ENCODE results near the gene WWOX.

Gene WWOX

GRCh38 chr16:78953526-78953925 lies 854.1 kb downstream of the WWOX start:
- TF ChIP-seq POLR2A (IDR thresholded peaks at IDR 0.05; ENCODE audit: low read length) (no peak), GATA1 (IDR thresholded peaks at IDR 0.05; ENCODE audit: low read depth, low read length) (no peak)
- DNase-seq = no peak

DNA sequence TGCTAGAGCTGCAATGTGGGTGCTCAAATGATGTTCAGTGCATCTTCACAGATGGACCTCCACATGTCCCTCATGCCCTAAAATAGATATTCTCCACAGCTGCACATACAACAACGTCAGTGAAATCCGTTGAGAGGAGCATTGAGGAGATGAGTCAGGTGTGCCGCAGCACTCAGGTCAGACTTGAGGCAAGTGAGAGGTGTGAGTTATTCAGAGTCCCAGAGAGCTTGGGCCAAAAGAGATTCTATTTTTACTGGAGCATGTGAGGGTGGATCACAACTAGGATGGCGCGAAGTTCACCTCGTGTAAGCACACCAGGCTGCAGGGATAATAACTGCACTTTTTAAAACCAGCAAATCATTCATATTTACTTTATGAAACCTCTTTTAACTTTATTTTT lies 855.8 kb downstream of the WWOX start:
- no peak for DNase-seq
- TF ChIP-seq POLR2A (IDR thresholded peaks at IDR 0.05; ENCODE audit: low read length) (no peak), GATA1 (IDR thresholded peaks at IDR 0.05; ENCODE audit: low read depth, low read length) (no peak)

DNA sequence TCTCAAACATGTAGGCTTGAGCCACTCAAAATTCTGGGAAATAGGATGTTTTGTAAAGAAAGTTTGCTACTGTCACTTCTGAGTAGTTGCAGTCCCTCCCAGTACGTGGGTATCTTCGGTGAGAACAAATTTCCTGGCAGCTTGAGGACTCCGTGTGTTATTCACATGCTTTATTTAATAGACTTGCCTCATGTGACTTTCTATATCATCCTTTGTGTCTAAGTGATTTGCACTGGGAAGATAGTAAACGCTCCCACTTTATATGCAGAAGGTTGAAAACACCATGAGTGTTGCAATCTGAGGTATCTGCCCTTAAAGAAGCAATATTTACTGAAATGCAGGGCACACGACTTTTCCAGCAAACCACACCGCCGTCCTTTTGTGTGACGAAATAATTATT lies 857.4 kb downstream of the WWOX start:
- TF ChIP-seq POLR2A (IDR thresholded peaks at IDR 0.05; ENCODE audit: low read length) (no peak), GATA1 (IDR thresholded peaks at IDR 0.05; ENCODE audit: low read depth, low read length) (no peak)
- no peak for DNase-seq

GRCh38 chr16:78957317-78958100 lies 858.1 kb downstream of the WWOX start:
- TF ChIP-seq GATA1 (IDR thresholded peaks at IDR 0.05; ENCODE audit: low read depth, low read length) = no peak
- no peak for TF ChIP-seq POLR2A (IDR thresholded peaks at IDR 0.05; ENCODE audit: low read length)
- no peak for DNase-seq

GRCh38 chr16:78961464-78961863 lies 862.0 kb downstream of the WWOX start:
- DNase-seq = no peak
- TF ChIP-seq GATA1 (IDR thresholded peaks at IDR 0.05; ENCODE audit: low read depth, low read length) = no peak
- TF ChIP-seq POLR2A (IDR thresholded peaks at IDR 0.05; ENCODE audit: low read length) = no peak

- no peak for TF ChIP-seq GATA1 (IDR thresholded peaks at IDR 0.05; ENCODE audit: low read depth, low read length)
- TF ChIP-seq POLR2A (IDR thresholded peaks at IDR 0.05; ENCODE audit: low read length) = no peak
- no peak for DNase-seq
These were observed 863.0 kb downstream of the WWOX start for GRCh38 chr16:78962457-78962929.

DNA sequence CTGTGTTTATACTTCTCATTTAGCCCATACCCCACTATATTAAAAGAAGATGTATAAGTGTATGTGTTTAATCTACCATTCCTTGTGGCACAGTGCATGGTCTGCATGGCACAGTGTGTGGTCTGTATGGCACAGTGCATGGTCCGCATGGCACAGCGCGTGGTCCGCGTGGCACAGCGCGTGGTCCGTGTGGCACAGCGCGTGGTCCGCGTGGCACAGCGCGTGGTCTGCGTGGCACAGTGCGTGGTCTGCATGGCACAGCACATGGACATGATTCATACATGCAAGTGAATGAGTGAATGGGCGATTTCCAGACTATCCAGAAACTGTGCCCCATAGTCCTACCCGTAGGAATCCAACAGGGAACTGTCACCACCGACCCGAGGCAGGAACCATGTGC lies 868.5 kb downstream of the WWOX start:
- DNase-seq = no peak
- TF ChIP-seq POLR2A (IDR thresholded peaks at IDR 0.05; ENCODE audit: low read length) = no peak
- no peak for TF ChIP-seq GATA1 (IDR thresholded peaks at IDR 0.05; ENCODE audit: low read depth, low read length)

DNA sequence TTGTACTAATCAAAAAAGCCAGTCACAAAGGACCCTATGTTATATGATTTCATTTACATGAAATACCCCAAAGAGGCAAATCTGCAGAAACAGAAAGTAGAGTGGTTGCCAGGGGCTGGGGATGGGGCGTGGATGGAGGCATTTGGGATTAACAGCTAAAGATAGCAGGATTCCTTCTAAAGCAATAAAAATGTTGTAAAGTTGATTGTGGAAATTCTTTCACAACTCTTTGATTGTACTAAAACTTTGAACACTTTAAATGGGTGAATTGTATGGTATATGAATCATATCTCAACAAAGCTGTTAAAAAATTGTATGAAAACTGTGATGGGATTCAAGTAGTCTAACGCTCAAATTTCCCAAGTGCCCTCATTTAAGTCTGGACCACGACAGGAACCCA lies 870.3 kb downstream of the WWOX start:
- TF ChIP-seq GATA1 (IDR thresholded peaks at IDR 0.05; ENCODE audit: low read depth, low read length) = no peak
- TF ChIP-seq POLR2A (IDR thresholded peaks at IDR 0.05; ENCODE audit: low read length) = no peak
- no peak for DNase-seq

GRCh38 chr16:78970650-78971049 lies 871.2 kb downstream of the WWOX start:
- DNase-seq = no peak
- TF ChIP-seq POLR2A (IDR thresholded peaks at IDR 0.05; ENCODE audit: low read length) = no peak
- no peak for TF ChIP-seq GATA1 (IDR thresholded peaks at IDR 0.05; ENCODE audit: low read depth, low read length)

DNA sequence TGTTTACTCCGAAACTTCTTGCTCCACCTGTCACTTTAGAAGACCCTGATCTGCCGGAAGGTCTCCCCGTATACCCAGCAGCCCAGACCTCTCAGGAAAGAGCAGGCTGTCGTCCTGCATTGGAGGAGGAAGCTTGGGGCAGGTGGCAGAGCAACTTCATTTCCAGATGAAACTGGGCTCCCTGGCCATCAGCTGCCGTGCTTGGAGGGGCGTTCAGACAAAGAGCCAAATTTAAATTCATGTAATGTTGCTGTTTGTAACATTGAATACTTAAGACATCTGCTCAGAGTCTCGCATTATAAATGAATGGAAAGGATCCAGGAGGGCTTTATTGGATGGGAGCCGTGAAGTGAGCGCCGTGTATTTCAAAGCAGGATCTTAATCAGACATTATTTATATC lies 872.6 kb downstream of the WWOX start:
- no peak for TF ChIP-seq GATA1 (IDR thresholded peaks at IDR 0.05; ENCODE audit: low read depth, low read length)
- no peak for TF ChIP-seq POLR2A (IDR thresholded peaks at IDR 0.05; ENCODE audit: low read length)
- no peak for DNase-seq

GRCh38 chr16:78972986-78973385 lies 873.5 kb downstream of the WWOX start:
- TF ChIP-seq GATA1 (IDR thresholded peaks at IDR 0.05; ENCODE audit: low read depth, low read length) (no peak), POLR2A (IDR thresholded peaks at IDR 0.05; ENCODE audit: low read length) (no peak)

GRCh38 chr16:78976212-78976611 lies 876.8 kb downstream of the WWOX start:
- DNase-seq = no peak

More at GRCh38 chr16:78972986-78973385, 873.5 kb downstream of the WWOX start:
- DNase-seq = no peak

DNA sequence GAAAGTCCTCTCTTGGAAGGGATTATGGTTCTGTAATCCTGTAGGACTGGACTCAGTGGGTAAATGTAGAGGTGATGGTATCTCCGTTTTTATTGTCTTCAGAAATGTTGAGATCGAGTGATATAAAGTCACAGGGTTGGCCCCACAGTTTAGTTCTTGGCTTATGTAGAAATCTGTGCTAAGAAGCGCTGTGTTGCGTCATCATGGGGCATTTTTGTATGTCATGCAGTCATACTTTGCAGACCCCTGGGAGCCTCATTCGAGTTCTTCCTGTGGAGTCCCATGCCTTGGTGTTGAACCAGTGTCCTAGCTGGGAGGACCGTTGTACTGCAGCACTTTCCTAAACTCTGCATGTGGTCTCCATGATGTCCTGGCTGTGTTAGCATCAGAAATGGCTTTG lies 881.4 kb downstream of the WWOX start:
- DNase-seq = no peak
- TF ChIP-seq POLR2A (IDR thresholded peaks at IDR 0.05; ENCODE audit: low read length) (no peak), GATA1 (IDR thresholded peaks at IDR 0.05; ENCODE audit: low read depth, low read length) (no peak)

More at GRCh38 chr16:78976212-78976611, 876.8 kb downstream of the WWOX start:
- no peak for TF ChIP-seq GATA1 (IDR thresholded peaks at IDR 0.05; ENCODE audit: low read depth, low read length)
- TF ChIP-seq POLR2A (IDR thresholded peaks at IDR 0.05; ENCODE audit: low read length) = no peak

GRCh38 chr16:78982096-78982744 lies 882.8 kb downstream of the WWOX start:
- TF ChIP-seq GATA1 (IDR thresholded peaks at IDR 0.05; ENCODE audit: low read depth, low read length) = no peak
- TF ChIP-seq POLR2A (IDR thresholded peaks at IDR 0.05; ENCODE audit: low read length) = no peak
- no peak for DNase-seq

DNA sequence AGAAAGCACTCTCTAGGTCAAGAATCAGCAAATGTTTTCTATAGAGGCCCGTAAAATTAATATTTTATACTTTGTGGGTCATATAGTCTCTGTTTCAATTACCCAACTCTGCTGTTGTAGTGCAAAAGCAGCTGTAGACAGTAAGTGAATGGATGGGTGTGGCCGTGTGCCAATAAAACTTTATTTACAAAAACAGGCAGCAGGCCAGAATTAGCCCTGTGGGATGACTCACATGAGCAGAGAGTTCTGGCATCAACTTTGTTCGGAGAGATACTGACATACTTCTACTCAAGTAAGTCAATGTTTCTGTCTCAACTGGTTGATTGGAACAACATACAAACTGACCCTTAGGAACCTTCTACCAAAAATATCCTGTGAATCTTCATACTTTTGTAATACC lies 884.9 kb downstream of the WWOX start:
- no peak for DNase-seq
- no peak for TF ChIP-seq GATA1 (IDR thresholded peaks at IDR 0.05; ENCODE audit: low read depth, low read length)
